GM18951 (cell line): ENCODE data around the gene NRCAM.

Experiments
- POLR2A ChIP-seq: IDR thresholded peaks from 4 replicates; pipeline ENCODE4 v1.6.1; 2011; ENCODE audit warnings: mild to moderate bottlenecking; ENCODE audit not compliant: insufficient read length, insufficient read depth; ENCODE audit errors: extremely low read depth
- in situ Hi-C: fragments of 300-500 bp; cut with MboI; formaldehyde crosslinking; loops from one replicate; pipeline ENCODE4 v1.12.0; 2022; ENCODE audit warnings: low sequenced_read_pairs, mixed read lengths, inconsistent platforms; ENCODE audit not compliant: unreplicated experiment

Gene NRCAM

DNA sequence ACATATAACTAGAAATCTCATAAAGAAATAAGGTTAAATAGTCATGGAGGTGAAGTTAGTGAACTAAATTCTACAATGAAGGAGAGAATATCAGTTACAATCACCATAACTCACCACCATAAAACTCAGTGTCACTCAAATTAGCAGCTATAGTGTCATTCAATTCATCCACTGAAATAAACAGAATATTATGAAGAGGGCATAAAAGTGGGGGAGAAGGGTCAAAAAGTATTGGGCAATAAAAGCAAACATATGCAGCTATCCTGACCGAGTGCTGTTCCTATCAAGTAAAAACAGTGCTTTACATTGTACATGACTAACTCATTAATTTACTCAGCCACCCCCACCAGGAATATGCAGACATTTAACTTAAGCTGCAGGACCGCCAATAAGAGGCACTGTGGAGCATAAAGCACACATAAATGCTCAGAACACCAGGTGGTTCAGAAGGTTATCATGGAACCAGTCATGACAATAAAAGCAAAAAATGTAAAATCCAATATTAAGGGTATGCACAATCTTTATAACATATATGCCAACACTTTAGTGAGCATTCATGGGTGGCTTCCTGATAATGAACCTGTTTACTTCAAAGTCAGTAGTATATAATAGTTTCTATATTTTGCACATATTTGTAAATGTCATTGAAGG, 230.6 kb downstream of the NRCAM start:
- no peak for TF ChIP-seq POLR2A
- in situ Hi-C loops: no loop called here

DNA sequence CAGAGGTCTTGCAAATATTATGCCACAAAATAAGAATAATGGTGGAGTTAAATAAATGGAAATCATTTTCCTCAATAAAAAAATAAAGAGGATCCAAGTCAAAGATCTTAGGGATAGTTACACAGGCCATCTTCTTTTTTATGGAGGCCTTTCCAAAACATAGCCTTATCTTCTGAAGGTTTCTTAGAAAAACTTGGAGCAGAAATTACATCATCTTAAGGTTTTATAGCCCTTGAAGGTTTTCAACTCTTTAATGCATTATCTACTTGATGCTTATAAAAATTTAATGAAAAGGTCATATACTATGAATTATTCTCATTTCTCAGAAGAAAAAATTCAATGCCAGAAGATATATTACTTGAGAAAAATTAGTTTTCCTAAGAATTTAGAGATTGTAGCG, 231.8 kb downstream of the NRCAM start:
- in situ Hi-C loops: no loop called here
- no peak for TF ChIP-seq POLR2A

DNA sequence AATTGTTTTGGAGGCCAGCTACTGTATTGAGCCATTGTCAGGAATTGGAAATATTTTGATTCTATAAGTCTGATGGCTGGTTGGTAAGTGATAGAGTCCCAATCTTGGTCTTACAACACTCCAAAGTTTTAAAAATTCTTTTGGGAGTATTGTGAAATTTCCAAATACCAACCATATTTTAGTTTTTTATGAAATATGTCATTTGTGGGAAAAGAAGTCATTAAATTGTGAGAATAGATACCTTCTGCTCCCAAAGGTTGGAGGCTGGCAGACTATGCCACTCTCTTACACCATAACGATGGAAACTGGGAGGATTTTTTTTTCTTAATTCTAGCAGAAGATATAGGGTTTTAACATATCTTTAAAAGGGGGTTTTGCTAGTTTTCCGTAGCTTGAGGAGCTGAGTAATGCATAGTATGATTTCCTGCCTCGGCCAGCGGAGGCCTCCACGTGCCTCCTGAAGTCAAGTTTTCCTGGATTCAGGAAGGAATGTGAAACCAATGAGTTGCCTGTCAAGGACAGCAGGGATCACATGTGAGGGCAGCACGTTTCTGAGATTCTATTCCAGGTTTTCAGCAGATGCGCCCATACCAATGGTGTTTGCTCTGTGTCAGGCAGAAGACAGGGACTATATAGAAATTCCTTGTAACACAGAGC, 233.9 kb downstream of the NRCAM start:
- in situ Hi-C loops: no loop called here
- TF ChIP-seq POLR2A: no peak

- in situ Hi-C loops: no loop called here
- no peak for TF ChIP-seq POLR2A
Measured at GRCh38 chr7:108211382-108212201, 244.6 kb downstream of the NRCAM start.

DNA sequence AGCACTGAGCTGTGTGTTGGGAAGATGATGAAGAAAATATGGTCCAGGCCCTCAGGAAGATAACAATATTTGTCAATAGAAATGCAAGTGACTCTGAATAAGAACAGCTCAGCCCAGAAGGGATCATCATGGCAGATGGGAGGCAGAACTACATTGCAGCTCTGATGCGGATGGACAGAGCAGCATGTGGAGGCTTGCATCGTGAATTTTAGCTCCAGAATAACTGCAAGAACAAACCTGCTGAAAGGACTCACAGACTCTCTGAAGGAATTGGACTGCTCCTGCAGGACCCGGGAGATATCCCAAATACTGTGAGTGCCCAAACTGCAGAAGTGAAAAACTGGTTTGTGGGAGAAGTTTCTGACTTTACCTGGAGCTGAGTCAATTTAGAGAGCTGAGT, 245.4 kb downstream of the NRCAM start:
- in situ Hi-C loops: no loop called here
- TF ChIP-seq POLR2A: no peak

GRCh38 chr7:108205311-108205710, 250.9 kb downstream of the NRCAM start:
- in situ Hi-C loops: no loop called here

GRCh38 chr7:108204281-108204796, 251.9 kb downstream of the NRCAM start:
- no peak for TF ChIP-seq POLR2A
- in situ Hi-C loops: no loop called here

More at GRCh38 chr7:108205311-108205710, 250.9 kb downstream of the NRCAM start:
- TF ChIP-seq POLR2A: no peak

DNA sequence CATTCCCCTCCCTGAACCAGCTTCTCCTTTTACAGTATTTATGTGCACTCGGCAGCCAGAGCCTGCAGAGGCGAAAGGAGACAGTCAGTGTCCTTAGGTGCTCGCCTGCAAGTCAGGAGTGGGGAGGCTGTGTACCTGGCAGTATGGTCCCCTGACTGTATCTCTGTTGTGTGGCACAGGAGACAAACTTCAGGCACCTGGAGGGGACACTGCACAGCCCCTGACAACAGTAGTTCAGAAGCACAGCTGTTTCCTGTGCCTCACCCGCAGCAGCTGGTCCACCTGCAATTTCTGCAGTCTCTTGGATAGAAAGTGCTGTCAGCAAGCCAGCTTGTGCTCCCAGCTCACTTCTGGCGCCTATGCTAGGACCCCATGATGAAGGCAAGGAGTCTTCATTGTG, 252.7 kb downstream of the NRCAM start:
- in situ Hi-C loops: no loop called here
- no peak for TF ChIP-seq POLR2A

- TF ChIP-seq POLR2A: no peak
- in situ Hi-C loops: no loop called here
Measured at GRCh38 chr7:108202743-108203142, 253.5 kb downstream of the NRCAM start.

DNA sequence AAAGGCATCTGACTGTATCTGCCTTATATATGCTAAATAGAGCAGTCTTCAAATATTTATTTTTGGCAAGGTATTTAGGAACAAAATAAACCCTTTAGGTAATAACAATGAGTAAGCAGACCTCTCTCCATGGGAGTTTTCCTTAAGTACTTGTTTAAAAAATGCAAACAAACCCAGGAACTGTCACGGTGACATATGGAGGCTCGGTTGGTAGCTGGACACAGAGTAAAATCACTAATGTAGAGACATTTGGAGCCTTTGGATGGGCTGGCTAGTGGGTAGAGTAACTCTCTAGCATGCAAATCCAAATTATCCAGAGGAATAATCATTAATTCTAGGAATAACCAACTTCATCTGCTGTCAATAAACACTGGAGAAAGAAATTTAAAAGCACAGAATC, 254.5 kb downstream of the NRCAM start:
- in situ Hi-C loops: no loop called here
- TF ChIP-seq POLR2A: no peak

GRCh38 chr7:108200326-108200725, 255.9 kb downstream of the NRCAM start:
- TF ChIP-seq POLR2A: no peak
- in situ Hi-C loops: no loop called here

DNA sequence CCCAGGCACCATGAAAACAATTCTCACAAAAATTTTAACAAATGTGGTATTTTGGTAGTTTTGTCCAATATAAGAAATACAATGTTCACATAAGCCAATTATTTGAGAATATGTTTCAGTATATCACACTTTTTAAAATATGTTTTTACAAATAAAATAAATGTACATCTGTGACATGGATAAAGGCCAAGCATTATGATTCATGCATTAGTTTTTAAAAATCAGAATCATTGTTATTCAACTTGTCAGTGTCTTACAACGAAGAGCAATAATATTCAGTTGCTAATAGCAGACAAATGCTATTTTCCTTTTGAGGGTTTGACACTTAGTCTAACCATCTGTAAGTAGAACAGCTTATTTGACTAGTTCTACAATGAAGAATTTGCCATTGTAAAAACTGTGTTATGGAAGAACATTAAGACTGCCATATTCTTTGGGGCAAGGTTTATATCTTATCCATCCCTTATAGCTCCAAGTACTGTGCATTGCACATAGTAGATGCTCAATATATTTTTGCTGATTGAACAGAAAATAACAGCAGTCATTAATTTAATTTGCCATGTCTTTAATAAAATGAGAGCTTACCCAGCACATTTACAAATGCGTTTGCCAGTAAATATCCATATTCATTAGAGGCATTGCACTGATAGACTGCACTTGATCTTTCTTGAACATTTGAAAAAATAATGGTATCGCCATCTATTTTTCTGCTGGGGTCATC, 258.7 kb downstream of the NRCAM start:
- in situ Hi-C loops: no loop called here
- TF ChIP-seq POLR2A: no peak

GRCh38 chr7:108196004-108196403, 260.2 kb downstream of the NRCAM start:
- in situ Hi-C loops: no loop called here
- TF ChIP-seq POLR2A: no peak
